WTC11 (cell line): Measurements from ENCODE around the gene IL20RA. TPM values are rescaled to one million over a fixed set of nuclear protein-coding genes. Genes with fewer than 3 reads are reported as not detected.

Experiments used
- ATAC-seq: fragments of 200-7000 bp; cut with Tn5 transposase; 2 replicates; pipeline ENCODE4 v1.10.0; 2021; ENCODE audit warnings: mild to moderate bottlenecking, moderate library complexity
- CTCF ChIA-PET: fragments of 300-600 bp; sonication (Branson Sonifier 250); formaldehyde crosslinking; loops from one replicate; lab custom pipeline; 2021; ENCODE audit warnings: antibody characterized with exemption; lab: Charles Lee
- POLR2A ChIA-PET: fragments of 350-600 bp; sonication (Branson Sonifier 250); formaldehyde crosslinking; loops from one replicate; lab custom pipeline; 2021; ENCODE audit warnings: antibody characterized with exemption; lab: Charles Lee
- DNase-seq: peaks from one replicate; pipeline ENCODE4 v3.0.0; 2021; ENCODE audit warnings: low spot score
- H3K27ac Mint-ChIP-seq: 2 replicates; pipeline ENCODE4 v1.8.0; 2021; ENCODE audit warnings: mixed read lengths
- H3K27me3 Mint-ChIP-seq: 2 replicates; pipeline ENCODE4 v1.8.0; 2021; ENCODE audit warnings: low read depth, mild to moderate bottlenecking, moderate library complexity, mixed read lengths
- H3K36me3 Mint-ChIP-seq: 2 replicates; pipeline ENCODE4 v1.8.0; 2021; ENCODE audit warnings: mixed read lengths
- H3K4me1 Mint-ChIP-seq: 2 replicates; pipeline ENCODE4 v1.8.0; 2022; ENCODE audit warnings: mixed read lengths
- H3K4me3 Mint-ChIP-seq: 2 replicates; pipeline ENCODE4 v1.8.0; 2021; ENCODE audit warnings: mild to moderate bottlenecking, moderate library complexity, mixed read lengths
- H3K9me3 Mint-ChIP-seq: 2 replicates; pipeline ENCODE4 v1.8.0; 2021; ENCODE audit warnings: mixed read lengths
- ESRRA ChIP-seq: sonication (generic); formaldehyde crosslinking; IDR thresholded peaks from 2 replicates; pipeline ENCODE4 v1.8.1; 2022; ENCODE audit warnings: mild to moderate bottlenecking, missing genetic modification reagents, borderline replicate concordance
- FOXP1 ChIP-seq: sonication (generic); formaldehyde crosslinking; IDR thresholded peaks from 2 replicates; pipeline ENCODE4 v1.8.0; 2022; ENCODE audit warnings: missing genetic modification reagents, mild to moderate bottlenecking, moderate library complexity, borderline replicate concordance
- GABPB1 ChIP-seq: sonication (generic); formaldehyde crosslinking; IDR thresholded peaks from 2 replicates; pipeline ENCODE4 v1.8.1; 2023; ENCODE audit warnings: mild to moderate bottlenecking, missing genetic modification reagents
- HMGA2 ChIP-seq: fragments of 250-450 bp; sonication (Bioruptor Pico); IDR thresholded peaks from 2 replicates; pipeline ENCODE4 v1.4.0; 2021; ENCODE audit warnings: mild to moderate bottlenecking, moderate library complexity
- NFYB ChIP-seq: sonication (generic); formaldehyde crosslinking; conservative IDR thresholded peaks from 2 replicates; pipeline ENCODE4 v1.8.0; 2022; ENCODE audit warnings: low read depth, missing genetic modification reagents
- NR1H2 ChIP-seq: sonication (generic); formaldehyde crosslinking; IDR thresholded peaks from 2 replicates; pipeline ENCODE4 v1.9.0; 2021; ENCODE audit warnings: mild to moderate bottlenecking, moderate library complexity, missing genetic modification reagents
- OVOL2 ChIP-seq: fragments of 250-450 bp; sonication (Bioruptor Pico); IDR thresholded peaks from 2 replicates; pipeline ENCODE4 v1.9.0; 2021; ENCODE audit warnings: mild to moderate bottlenecking, borderline replicate concordance
- RELA ChIP-seq: sonication (generic); formaldehyde crosslinking; IDR thresholded peaks from 2 replicates; pipeline ENCODE4 v1.8.1; 2022; ENCODE audit warnings: missing genetic modification reagents, mild to moderate bottlenecking, borderline replicate concordance
- TEAD1 ChIP-seq: sonication (generic); formaldehyde crosslinking; IDR thresholded peaks from 2 replicates; pipeline ENCODE4 v1.8.0; 2022; ENCODE audit warnings: mild to moderate bottlenecking, missing genetic modification reagents
- TP53 ChIP-seq: sonication (generic); formaldehyde crosslinking; IDR thresholded peaks from 2 replicates; pipeline ENCODE4 v1.8.1; 2023; ENCODE audit warnings: mild to moderate bottlenecking, missing genetic modification reagents
- ZBTB21 ChIP-seq: sonication (generic); formaldehyde crosslinking; IDR thresholded peaks from 2 replicates; pipeline ENCODE4 v1.8.1; 2023; ENCODE audit warnings: mild to moderate bottlenecking, missing genetic modification reagents, borderline replicate concordance
- total RNA-seq: library from RNA; stranded (reverse); gene quantifications from 3 replicates; pipeline ENCODE4 v1.2.3, GENCODE V29; 2021
- TF ChIP-seq, protein P1 (sequence below): sonication (generic); formaldehyde crosslinking; IDR thresholded peaks from 2 replicates; pipeline ENCODE4 v1.8.1; 2022; ENCODE audit warnings: missing genetic modification reagents, borderline replicate concordance
- TF ChIP-seq, protein P2 (sequence below): sonication (generic); formaldehyde crosslinking; conservative IDR thresholded peaks from 2 replicates; pipeline ENCODE4 v1.8.1; 2022; ENCODE audit warnings: mild to moderate bottlenecking, missing genetic modification reagents
- TF ChIP-seq, protein P3 (sequence below): sonication (generic); formaldehyde crosslinking; IDR thresholded peaks from 2 replicates; pipeline ENCODE4 v1.8.0; 2023; ENCODE audit warnings: missing genetic modification reagents
- TF ChIP-seq, protein P4 (sequence below): sonication (generic); formaldehyde crosslinking; IDR thresholded peaks from 2 replicates; pipeline ENCODE4 v1.8.0; 2022; ENCODE audit warnings: missing genetic modification reagents
- TF ChIP-seq, protein P5 (sequence below): sonication (generic); formaldehyde crosslinking; IDR thresholded peaks from 2 replicates; pipeline ENCODE4 v1.8.1; 2022; ENCODE audit warnings: low read depth, mild to moderate bottlenecking, moderate library complexity, missing genetic modification reagents, borderline replicate concordance
- TF ChIP-seq, protein P6 (sequence below): fragments of 200-600 bp; IDR thresholded peaks from 2 replicates; pipeline ENCODE4 v1.8.0; 2022; ENCODE audit warnings: antibody characterized with exemption
- TF ChIP-seq, protein P7 (sequence below): sonication (generic); formaldehyde crosslinking; IDR thresholded peaks from 2 replicates; pipeline ENCODE4 v1.8.0; 2022; ENCODE audit warnings: mild to moderate bottlenecking, missing genetic modification reagents
- TF ChIP-seq, protein P8 (sequence below): sonication (generic); formaldehyde crosslinking; IDR thresholded peaks from 2 replicates; pipeline ENCODE4 v1.8.0; 2022; ENCODE audit warnings: mild to moderate bottlenecking, missing genetic modification reagents

Gene IL20RA
- total RNA-seq, 1 experiment from 2014 or later = 1.3 TPM

DNA sequence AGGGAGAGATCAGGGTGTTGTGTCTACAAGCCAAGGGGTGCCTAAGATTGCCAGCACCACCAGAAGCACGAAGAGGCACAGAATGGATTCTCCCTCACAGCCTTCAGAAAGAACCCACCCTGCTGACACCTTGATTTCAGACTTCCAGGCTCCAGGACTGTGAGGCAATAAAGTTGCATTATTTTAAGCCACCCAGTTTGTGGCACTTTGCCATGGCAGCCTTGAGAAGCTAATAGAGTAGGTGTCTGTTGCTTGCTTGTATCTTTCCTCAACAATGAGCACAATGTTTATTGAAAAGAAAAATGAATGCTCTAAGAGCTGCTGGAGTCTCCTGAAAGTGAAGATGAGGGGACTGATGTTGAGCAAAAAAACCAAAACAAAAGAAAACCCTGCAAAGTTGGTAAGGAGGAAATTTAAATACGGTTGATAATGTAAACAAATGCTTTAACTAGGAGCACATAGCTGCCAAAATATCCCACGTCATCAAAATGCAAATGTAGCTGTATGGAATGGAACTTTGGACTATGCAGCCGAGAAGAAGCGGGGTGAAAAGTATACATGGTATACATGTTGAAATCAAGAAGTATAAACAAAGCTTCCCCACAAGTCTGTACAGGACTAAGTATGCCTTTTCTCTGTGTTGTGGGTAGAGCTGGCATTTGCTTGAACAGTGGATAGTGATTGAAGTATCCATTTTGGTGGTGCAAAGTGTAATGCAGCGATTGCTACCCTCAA is 8.0 kb downstream of the IL20RA start (continued):
- TF ChIP-seq ZBTB21 (no peak), TEAD1 (CRISPR knock-in tag) (no peak), TP53 (no peak), OVOL2 (no peak)
- TF ChIP-seq, protein P1, sequence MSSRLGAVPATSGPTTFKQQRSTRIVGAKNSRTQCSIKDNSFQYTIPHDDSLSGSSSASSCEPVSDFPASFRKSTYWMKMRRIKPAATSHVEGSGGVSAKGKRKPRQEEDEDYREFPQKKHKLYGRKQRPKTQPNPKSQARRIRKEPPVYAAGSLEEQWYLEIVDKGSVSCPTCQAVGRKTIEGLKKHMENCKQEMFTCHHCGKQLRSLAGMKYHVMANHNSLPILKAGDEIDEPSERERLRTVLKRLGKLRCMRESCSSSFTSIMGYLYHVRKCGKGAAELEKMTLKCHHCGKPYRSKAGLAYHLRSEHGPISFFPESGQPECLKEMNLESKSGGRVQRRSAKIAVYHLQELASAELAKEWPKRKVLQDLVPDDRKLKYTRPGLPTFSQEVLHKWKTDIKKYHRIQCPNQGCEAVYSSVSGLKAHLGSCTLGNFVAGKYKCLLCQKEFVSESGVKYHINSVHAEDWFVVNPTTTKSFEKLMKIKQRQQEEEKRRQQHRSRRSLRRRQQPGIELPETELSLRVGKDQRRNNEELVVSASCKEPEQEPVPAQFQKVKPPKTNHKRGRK (CRISPR knock-in tag) = no peak
- TF ChIP-seq, protein P2, sequence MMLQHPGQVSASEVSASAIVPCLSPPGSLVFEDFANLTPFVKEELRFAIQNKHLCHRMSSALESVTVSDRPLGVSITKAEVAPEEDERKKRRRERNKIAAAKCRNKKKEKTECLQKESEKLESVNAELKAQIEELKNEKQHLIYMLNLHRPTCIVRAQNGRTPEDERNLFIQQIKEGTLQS (CRISPR knock-in tag) = no peak
- TF ChIP-seq, all 79 proteins: peak for 0

DNA sequence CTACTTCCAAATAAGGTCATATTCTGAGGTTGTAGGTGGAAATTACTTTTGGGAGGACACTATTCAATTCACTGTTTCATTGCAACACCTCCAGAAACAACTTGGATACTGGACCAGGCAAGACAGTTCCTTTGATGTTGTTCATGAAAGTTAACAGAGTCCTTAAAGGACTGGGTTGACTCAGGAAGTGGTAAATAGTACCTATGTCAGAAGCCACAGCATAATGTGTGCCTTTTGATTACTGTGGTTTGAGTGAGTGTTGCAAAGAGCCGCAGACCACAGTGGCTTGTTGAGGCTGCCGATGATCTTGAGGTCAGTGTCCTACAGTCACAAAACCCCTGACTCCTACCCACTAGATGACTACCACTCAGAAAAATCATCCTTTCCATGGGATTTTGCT is 10.9 kb downstream of the IL20RA start:
- POLR2A ChIA-PET = no interaction called here

DNA sequence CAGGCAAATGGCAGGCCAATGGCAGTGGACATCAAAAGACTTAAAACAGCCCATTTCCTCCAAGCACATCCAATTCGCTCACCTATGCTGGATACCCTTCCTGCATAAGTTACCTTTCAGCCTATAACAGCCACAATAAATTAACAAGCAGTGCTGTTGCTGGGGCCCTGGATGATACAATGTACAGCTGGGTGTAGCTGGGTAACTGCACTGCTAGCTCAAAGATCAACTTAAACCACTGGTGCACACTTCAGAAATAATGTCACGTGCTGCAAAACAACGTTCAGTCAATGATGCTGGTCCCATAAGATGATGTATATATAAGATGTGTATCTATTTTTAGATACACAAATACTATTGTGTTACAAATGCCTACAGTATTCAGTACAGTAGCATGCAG is 13.6 kb downstream of the IL20RA start:
- DNase-seq (no peak), ATAC-seq (no peak)
- ChIA-PET CTCF (interaction anchor here (0.9 kb wide), 1 partner anchor 18 kb away, joined by 3 read pairs; no protein-coding TSS in a partner anchor), POLR2A (no interaction called here)
- H3K4me3 Mint-ChIP-seq = no peak overlapping the region
- no peak overlapping the region for H3K27ac Mint-ChIP-seq
- no peaks in the 10 kb centered on the region for H3K4me1 Mint-ChIP-seq
- H3K9me3 Mint-ChIP-seq = peaks cover 10% of the 10 kb centered on the region; the same call in 1 of the 2 replicates
- no peaks in the 10 kb centered on the region for H3K36me3 Mint-ChIP-seq
- H3K27me3 Mint-ChIP-seq = no peaks in the 10 kb centered on the region
- TF ChIP-seq, protein P3, sequence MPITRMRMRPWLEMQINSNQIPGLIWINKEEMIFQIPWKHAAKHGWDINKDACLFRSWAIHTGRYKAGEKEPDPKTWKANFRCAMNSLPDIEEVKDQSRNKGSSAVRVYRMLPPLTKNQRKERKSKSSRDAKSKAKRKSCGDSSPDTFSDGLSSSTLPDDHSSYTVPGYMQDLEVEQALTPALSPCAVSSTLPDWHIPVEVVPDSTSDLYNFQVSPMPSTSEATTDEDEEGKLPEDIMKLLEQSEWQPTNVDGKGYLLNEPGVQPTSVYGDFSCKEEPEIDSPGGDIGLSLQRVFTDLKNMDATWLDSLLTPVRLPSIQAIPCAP (CRISPR knock-in tag) = no peak
- TF ChIP-seq, protein P4, sequence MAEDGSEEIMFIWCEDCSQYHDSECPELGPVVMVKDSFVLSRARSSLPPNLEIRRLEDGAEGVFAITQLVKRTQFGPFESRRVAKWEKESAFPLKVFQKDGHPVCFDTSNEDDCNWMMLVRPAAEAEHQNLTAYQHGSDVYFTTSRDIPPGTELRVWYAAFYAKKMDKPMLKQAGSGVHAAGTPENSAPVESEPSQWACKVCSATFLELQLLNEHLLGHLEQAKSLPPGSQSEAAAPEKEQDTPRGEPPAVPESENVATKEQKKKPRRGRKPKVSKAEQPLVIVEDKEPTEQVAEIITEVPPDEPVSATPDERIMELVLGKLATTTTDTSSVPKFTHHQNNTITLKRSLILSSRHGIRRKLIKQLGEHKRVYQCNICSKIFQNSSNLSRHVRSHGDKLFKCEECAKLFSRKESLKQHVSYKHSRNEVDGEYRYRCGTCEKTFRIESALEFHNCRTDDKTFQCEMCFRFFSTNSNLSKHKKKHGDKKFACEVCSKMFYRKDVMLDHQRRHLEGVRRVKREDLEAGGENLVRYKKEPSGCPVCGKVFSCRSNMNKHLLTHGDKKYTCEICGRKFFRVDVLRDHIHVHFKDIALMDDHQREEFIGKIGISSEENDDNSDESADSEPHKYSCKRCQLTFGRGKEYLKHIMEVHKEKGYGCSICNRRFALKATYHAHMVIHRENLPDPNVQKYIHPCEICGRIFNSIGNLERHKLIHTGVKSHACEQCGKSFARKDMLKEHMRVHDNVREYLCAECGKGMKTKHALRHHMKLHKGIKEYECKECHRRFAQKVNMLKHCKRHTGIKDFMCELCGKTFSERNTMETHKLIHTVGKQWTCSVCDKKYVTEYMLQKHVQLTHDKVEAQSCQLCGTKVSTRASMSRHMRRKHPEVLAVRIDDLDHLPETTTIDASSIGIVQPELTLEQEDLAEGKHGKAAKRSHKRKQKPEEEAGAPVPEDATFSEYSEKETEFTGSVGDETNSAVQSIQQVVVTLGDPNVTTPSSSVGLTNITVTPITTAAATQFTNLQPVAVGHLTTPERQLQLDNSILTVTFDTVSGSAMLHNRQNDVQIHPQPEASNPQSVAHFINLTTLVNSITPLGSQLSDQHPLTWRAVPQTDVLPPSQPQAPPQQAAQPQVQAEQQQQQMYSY (CRISPR knock-in tag) = no peak
- TF ChIP-seq RELA (CRISPR knock-in tag) (no peak), NR1H2 (CRISPR knock-in tag) (no peak), FOXP1 (CRISPR knock-in tag) (no peak), NFYB (CRISPR knock-in tag) (no peak), HMGA2 (CRISPR knock-in tag) (no peak), ESRRA (no peak)
- TF ChIP-seq, protein P5, sequence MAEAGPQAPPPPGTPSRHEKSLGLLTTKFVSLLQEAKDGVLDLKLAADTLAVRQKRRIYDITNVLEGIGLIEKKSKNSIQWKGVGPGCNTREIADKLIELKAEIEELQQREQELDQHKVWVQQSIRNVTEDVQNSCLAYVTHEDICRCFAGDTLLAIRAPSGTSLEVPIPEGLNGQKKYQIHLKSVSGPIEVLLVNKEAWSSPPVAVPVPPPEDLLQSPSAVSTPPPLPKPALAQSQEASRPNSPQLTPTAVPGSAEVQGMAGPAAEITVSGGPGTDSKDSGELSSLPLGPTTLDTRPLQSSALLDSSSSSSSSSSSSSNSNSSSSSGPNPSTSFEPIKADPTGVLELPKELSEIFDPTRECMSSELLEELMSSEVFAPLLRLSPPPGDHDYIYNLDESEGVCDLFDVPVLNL = no peak
- TF ChIP-seq, protein P6, sequence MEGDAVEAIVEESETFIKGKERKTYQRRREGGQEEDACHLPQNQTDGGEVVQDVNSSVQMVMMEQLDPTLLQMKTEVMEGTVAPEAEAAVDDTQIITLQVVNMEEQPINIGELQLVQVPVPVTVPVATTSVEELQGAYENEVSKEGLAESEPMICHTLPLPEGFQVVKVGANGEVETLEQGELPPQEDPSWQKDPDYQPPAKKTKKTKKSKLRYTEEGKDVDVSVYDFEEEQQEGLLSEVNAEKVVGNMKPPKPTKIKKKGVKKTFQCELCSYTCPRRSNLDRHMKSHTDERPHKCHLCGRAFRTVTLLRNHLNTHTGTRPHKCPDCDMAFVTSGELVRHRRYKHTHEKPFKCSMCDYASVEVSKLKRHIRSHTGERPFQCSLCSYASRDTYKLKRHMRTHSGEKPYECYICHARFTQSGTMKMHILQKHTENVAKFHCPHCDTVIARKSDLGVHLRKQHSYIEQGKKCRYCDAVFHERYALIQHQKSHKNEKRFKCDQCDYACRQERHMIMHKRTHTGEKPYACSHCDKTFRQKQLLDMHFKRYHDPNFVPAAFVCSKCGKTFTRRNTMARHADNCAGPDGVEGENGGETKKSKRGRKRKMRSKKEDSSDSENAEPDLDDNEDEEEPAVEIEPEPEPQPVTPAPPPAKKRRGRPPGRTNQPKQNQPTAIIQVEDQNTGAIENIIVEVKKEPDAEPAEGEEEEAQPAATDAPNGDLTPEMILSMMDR = no peak

More for the DNA sequence above, 10.9 kb downstream of the IL20RA start:
- no peaks in the 10 kb centered on the region for H3K36me3 Mint-ChIP-seq
- H3K4me3 Mint-ChIP-seq = no peak overlapping the region
- no peaks in the 10 kb centered on the region for H3K4me1 Mint-ChIP-seq
- CTCF ChIA-PET = no interaction called here
- TF ChIP-seq, protein P7, sequence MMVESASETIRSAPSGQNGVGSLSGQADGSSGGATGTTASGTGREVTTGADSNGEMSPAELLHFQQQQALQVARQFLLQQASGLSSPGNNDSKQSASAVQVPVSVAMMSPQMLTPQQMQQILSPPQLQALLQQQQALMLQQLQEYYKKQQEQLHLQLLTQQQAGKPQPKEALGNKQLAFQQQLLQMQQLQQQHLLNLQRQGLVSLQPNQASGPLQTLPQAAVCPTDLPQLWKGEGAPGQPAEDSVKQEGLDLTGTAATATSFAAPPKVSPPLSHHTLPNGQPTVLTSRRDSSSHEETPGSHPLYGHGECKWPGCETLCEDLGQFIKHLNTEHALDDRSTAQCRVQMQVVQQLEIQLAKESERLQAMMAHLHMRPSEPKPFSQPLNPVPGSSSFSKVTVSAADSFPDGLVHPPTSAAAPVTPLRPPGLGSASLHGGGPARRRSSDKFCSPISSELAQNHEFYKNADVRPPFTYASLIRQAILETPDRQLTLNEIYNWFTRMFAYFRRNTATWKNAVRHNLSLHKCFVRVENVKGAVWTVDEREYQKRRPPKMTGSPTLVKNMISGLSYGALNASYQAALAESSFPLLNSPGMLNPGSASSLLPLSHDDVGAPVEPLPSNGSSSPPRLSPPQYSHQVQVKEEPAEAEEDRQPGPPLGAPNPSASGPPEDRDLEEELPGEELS (CRISPR knock-in tag) = no peak
- TF ChIP-seq NR1H2 (CRISPR knock-in tag) = no peak
- TF ChIP-seq GABPB1 (CRISPR knock-in tag) = no peak
- TF ChIP-seq TP53 = no peak
- TF ChIP-seq, protein P8, sequence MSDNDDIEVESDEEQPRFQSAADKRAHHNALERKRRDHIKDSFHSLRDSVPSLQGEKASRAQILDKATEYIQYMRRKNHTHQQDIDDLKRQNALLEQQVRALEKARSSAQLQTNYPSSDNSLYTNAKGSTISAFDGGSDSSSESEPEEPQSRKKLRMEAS = no peak
- peaks cover 10% of the 10 kb centered on the region; the same call in 1 of the 2 replicates for H3K9me3 Mint-ChIP-seq
- H3K27me3 Mint-ChIP-seq = no peaks in the 10 kb centered on the region
- H3K27ac Mint-ChIP-seq = no peak overlapping the region
- DNase-seq = no peak
- no peak for ATAC-seq
